Thoracic aorta endothelial cell (primary cell): ENCODE measurements around the gene BLTP1. TPM values are rescaled to one million over a fixed set of nuclear protein-coding genes. Genes with fewer than 3 reads are reported as not detected.

Source experiments
- total RNA-seq: library from RNA; depleted of rRNA; stranded (reverse); fragments of >200 nt; gene quantifications from 2 replicates; pipeline ENCODE4 v1.2.3, GENCODE V29; 2012

BLTP1 gene
- total RNA-seq = 101 and 114 TPM in 2 replicates

GRCh38 chr4:122151982-122152710 lies at the start of gene BLTP1:
BLTP1 (plus strand) TSS chr4:122152331; CDS start chr4:122170648, 18,317 bp downstream.

Other genes with a start within 250 kb of the BLTP1 start
- under 0.01 TPM in 1 of 2 replicates, not detected in the other for gene TRPC3, start 200.3 kb upstream of the BLTP1 start, total RNA-seq
- not detected in 2 replicates for gene ADAD1, start 226.7 kb downstream of the BLTP1 start, total RNA-seq